GM06990 (cell line): ENCODE data around the gene CCDC171.

ENCODE experiments used
- DNase-seq: peaks from one replicate; pipeline ENCODE4 v3.0.0-alpha.2; 2011; ENCODE audit not compliant: insufficient read length; ENCODE audit errors: extremely low read depth
- H3K27me3 ChIP-seq: replicated peaks from 2 replicates; pipeline ENCODE4 v1.6.0; 2011; ENCODE audit warnings: low read length; ENCODE audit not compliant: control insufficient read depth, insufficient read depth
- H3K36me3 ChIP-seq: 2 replicates; pipeline ENCODE4 v1.5.1; 2011; ENCODE audit warnings: low read length; ENCODE audit not compliant: control insufficient read depth, insufficient read depth
- H3K4me3 ChIP-seq: replicated peaks from 2 replicates; pipeline ENCODE4 v1.5.1; 2011; ENCODE audit warnings: low read depth, mild to moderate bottlenecking, control low read depth, low read length
- CTCF ChIP-seq: IDR thresholded peaks from 2 replicates; pipeline ENCODE4 v1.5.1; 2011; ENCODE audit warnings: low read length, control low read depth, mild to moderate bottlenecking, inconsistent platforms; ENCODE audit not compliant: insufficient read depth, poor library complexity, severe bottlenecking

The CCDC171 gene

GRCh38 chr9:15975101-15975778 lies 422.4 kb downstream of the CCDC171 start:
- H3K36me3 ChIP-seq, result no peaks in the 10 kb centered on the region
- H3K4me3 ChIP-seq, result no peak overlapping the region
- TF ChIP-seq CTCF, result no peak
- no peaks in the 10 kb centered on the region for H3K27me3 ChIP-seq
- DNase-seq, result no peak

GRCh38 chr9:15977438-15977837 lies 424.6 kb downstream of the CCDC171 start:
- no peak overlapping the region for H3K4me3 ChIP-seq
- TF ChIP-seq CTCF, result no peak
- H3K27me3 ChIP-seq, result no peaks in the 10 kb centered on the region
- no peak for DNase-seq
- H3K36me3 ChIP-seq, result no peaks in the 10 kb centered on the region

DNA sequence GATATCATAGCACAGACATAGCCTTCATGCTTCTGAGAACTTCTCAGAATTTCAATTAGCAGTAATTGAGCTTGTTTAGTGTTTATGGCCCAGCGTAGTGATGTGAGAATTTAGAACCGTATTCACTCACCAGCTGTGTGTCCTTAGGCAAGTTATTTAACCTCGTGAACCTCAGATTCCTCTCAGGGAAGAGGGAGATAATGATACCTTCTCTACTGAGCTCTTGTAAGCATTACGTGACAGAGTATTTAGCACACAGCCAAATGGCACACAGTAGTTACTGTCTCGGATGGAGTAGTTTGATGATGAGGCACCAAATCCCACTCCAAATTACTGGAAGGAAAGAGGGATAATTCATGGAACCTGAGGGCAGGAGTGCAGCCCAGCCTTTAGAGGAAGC lies 429.3 kb downstream of the CCDC171 start:
- TF ChIP-seq CTCF, result no peak
- Histone ChIP-seq H3K36me3 (no peaks in the 10 kb centered on the region), H3K27me3 (no peaks in the 10 kb centered on the region)

DNA sequence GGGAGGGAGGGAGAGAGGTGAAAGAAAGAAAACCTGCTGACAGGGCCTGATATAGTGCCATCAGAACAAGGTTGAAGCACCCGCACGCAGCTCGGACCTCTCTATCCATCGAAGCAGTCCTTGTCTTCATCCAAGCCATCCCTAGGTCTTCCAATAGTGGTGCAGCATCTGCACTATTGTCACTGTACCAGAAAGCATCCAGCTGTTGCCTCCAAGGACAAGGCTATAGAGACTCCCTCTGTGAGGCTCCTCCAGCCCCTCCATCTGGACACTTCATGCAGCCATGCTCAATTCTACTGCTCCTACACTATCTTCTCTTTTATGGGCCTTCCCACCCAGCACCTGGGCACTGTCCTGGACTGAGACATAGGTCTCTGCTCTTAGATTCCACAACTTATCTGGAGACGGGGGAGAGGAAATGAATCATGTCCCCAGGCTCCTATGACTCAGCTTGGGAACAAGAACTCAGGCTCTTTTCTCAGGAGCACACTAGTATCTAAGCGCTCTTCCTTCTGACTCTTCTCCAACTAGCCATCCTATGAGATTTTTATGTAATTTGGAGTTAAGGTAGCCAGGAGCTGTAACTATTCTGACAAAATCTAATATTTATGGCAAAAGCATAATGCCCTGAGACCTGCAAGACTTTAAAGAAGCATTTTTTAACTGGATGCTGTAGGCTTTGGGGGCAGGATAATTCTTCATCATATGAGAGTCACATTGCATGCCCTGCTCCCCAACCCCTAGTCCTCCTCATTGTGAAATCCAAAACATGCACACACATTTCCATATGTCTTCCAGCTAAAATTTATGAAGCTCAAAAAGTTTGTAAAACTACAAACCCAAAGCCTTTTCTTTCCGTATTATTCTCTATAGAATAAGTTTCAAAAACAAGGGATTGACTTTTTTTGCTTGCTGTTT lies 446.8 kb downstream of the CCDC171 start:
- no peak overlapping the region for H3K4me3 ChIP-seq

More for the DNA sequence above, 429.3 kb downstream of the CCDC171 start:
- no peak for DNase-seq
- no peak overlapping the region for H3K4me3 ChIP-seq

GRCh38 chr9:16000811-16001210 lies 448.0 kb downstream of the CCDC171 start:
- no peak for DNase-seq
- no peak overlapping the region for H3K4me3 ChIP-seq
- no peaks in the 10 kb centered on the region for H3K36me3 ChIP-seq
- H3K27me3 ChIP-seq, result no peaks in the 10 kb centered on the region
- TF ChIP-seq CTCF, result no peak

More for the DNA sequence above, 446.8 kb downstream of the CCDC171 start:
- DNase-seq, result no peak
- no peaks in the 10 kb centered on the region for H3K27me3 ChIP-seq
- H3K36me3 ChIP-seq, result no peaks in the 10 kb centered on the region
- TF ChIP-seq CTCF, result no peak
